GM06990 (cell line): ENCODE results near the gene HMGN4.

Experiments used
- DNase-seq: peaks from one replicate; pipeline ENCODE4 v3.0.0-alpha.2; 2011; ENCODE audit not compliant: insufficient read length; ENCODE audit errors: extremely low read depth
- H3K27me3 ChIP-seq: replicated peaks from 2 replicates; pipeline ENCODE4 v1.6.0; 2011; ENCODE audit warnings: low read length; ENCODE audit not compliant: control insufficient read depth, insufficient read depth
- H3K36me3 ChIP-seq: 2 replicates; pipeline ENCODE4 v1.5.1; 2011; ENCODE audit warnings: low read length; ENCODE audit not compliant: control insufficient read depth, insufficient read depth
- H3K4me3 ChIP-seq: replicated peaks from 2 replicates; pipeline ENCODE4 v1.5.1; 2011; ENCODE audit warnings: low read depth, mild to moderate bottlenecking, control low read depth, low read length
- CTCF ChIP-seq: IDR thresholded peaks from 2 replicates; pipeline ENCODE4 v1.5.1; 2011; ENCODE audit warnings: low read length, control low read depth, mild to moderate bottlenecking, inconsistent platforms; ENCODE audit not compliant: insufficient read depth, poor library complexity, severe bottlenecking

HMGN4 gene

DNA sequence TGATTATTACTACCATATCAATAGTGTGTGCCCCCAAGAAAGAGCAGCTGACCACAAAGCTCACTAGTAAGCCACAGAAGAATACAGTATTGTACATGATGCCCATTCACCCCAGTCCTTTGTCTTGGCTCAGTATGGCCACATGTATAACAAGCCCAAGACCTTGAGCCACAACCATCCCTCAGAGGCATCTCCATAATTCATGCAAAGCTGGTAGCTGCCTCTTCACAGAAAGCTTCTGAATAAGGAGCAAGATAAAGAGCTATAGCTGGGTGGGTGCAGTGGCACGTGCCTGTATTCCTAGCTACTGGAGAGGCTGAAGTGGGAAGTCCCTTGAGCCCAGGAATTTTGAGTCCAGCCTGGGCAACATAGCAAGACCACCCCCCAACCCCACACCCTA, 42.9 kb upstream of the HMGN4 start:
- no peak for DNase-seq
- no peak for TF ChIP-seq CTCF
- no peaks in the 10 kb centered on the region for H3K27me3 ChIP-seq
- H3K36me3 ChIP-seq: no peaks in the 10 kb centered on the region
- no peak overlapping the region for H3K4me3 ChIP-seq

DNA sequence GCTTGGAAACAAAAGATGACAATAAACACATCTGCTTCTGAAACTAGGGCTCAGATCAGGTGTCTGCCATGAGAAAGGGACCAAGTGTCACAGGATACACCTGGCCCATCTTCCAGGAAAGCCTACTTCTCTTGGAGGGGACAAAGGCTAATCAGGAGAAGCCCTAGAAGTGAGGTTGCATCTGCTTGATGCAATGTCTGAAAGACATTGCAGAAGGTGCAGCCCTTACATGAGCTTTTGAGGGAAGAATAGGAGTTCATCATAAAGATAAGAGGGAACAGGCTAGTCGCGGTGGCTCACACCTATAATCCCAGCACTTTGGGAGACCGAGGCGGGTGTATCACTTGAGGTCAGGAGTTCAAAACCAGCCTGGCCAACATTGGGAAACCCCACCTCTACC, 40.6 kb upstream of the HMGN4 start:
- H3K36me3 ChIP-seq: no peaks in the 10 kb centered on the region
- no peaks in the 10 kb centered on the region for H3K27me3 ChIP-seq
- TF ChIP-seq CTCF: no peak
- no peak for DNase-seq
- H3K4me3 ChIP-seq: no peak overlapping the region

DNA sequence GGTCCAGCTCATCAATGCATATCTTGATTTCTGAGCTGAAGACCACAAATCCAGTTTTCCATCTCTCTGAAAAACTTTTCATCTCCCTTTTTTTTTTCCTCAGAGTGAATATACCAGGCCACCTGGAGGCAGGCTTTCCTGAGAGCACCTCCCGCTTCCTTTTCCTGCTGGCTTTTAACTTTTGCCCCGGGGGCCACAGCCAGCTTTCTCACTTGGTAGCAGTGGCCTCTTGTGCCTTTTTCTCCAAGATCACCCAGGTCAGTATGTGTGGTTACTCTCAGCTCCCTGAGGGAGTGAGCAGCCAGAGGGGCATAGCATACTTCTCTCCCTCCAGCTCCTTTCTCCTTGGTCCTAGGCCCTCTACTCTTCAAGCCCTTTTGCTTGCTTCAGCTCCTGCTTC, 38.1 kb upstream of the HMGN4 start, which contains the start of gene BTN1A1:
TSS of gene BTN1A1 (plus strand) at position 202 of the 400 bp plus-strand sequence. CDS start 984 bp downstream, outside the sequence.
- TF ChIP-seq CTCF: no peak
- H3K36me3 ChIP-seq: no peaks in the 10 kb centered on the region
- DNase-seq: no peak
- no peak within 1 kb of the TSS for H3K4me3 ChIP-seq
- H3K27me3 ChIP-seq: no peaks in the 10 kb centered on the region

DNA sequence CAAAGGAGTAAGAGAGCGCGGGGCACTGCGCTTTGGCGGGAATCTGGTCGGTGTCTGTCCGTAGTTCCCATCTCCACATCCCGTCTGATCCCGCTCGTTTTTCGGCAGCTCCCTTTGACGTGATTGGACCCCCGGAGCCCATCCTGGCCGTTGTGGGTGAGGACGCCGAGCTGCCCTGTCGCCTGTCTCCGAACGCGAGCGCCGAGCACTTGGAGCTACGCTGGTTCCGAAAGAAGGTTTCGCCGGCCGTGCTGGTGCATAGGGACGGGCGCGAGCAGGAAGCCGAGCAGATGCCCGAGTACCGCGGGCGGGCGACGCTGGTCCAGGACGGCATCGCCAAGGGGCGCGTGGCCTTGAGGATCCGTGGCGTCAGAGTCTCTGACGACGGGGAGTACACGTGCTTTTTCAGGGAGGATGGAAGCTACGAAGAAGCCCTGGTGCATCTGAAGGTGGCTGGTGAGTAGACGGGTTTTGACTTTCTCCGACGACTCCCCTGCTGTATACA, 36.6 kb upstream of the HMGN4 start:
- Histone ChIP-seq H3K27me3 (no peaks in the 10 kb centered on the region), H3K4me3 (peak overlapping the region; percentile 51), H3K36me3 (no peaks in the 10 kb centered on the region)
- peak; percentile 60 for DNase-seq
- TF ChIP-seq CTCF: no peak

DNA sequence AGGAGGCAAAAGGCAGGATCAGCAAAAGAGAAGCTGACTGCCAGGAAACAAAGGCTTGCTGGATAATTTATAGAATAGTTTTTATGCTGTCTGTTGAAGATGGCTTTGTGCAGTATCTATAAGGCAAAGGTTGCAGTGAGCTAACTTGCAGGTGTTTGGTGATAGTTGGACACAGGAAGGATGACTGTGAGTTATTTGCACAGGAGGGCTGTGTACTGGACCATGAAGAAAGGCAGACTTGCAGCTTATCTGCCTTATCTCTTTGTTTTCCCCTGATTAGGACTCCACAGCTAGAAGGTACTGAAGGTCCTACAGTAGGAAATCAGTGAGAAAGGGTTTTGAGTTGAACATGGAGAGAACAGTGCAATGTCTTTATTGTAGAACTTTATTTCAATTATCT, 36.0 kb upstream of the HMGN4 start:
- Histone ChIP-seq H3K4me3 (peak overlapping the region; percentile 51; the same call in 1 of the 2 replicates), H3K27me3 (no peaks in the 10 kb centered on the region), H3K36me3 (no peaks in the 10 kb centered on the region)
- no peak for TF ChIP-seq CTCF
- peak; percentile 24 for DNase-seq

GRCh38 chr6:26502626-26503025, 35.5 kb upstream of the HMGN4 start:
- no peak for DNase-seq
- Histone ChIP-seq H3K27me3 (no peaks in the 10 kb centered on the region), H3K4me3 (no peak overlapping the region), H3K36me3 (no peaks in the 10 kb centered on the region)
- no peak for TF ChIP-seq CTCF
